Measurements from ENCODE around the gene ADISSP. TPM values are rescaled to one million over a fixed set of nuclear protein-coding genes. Genes with fewer than 3 reads are reported as not detected.

Gene ADISSP
- polyA plus RNA-seq, 3 donors = 59.6 to 78.5 (median 68.5) TPM

DNA sequence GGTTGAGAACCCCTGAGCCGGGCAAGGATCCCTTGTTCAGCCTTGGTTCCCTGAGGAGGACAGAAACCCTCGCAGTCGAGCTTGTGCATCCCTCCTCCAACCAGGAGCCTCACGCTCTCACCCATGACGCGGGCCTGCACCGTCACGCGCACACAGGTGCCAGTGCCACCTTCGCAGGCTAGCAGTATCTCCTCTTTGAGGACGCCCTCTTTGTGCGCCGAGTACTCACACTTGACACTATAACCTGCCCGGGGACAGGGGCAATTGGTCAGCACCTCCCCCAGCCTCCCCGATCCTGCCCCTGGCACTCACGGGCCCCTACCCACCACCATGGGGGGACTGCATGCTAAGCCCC lies 13.3 kb downstream of the ADISSP start:
- WGBS (ENCODE audit: insufficient coverage) = 97% methylated on average over 16 of the region's 16 CpGs
- peaks cover 0 to 4% (median 0%) of the 10 kb centered on the region in 3 donors for H3K27me3 Mint-ChIP-seq (ENCODE audit: low read depth in 3 of 3)
- H3K27ac Mint-ChIP-seq = peak overlapping the region in 3 of 7 donors; percentile 32 to 75 (median 50)

DNA sequence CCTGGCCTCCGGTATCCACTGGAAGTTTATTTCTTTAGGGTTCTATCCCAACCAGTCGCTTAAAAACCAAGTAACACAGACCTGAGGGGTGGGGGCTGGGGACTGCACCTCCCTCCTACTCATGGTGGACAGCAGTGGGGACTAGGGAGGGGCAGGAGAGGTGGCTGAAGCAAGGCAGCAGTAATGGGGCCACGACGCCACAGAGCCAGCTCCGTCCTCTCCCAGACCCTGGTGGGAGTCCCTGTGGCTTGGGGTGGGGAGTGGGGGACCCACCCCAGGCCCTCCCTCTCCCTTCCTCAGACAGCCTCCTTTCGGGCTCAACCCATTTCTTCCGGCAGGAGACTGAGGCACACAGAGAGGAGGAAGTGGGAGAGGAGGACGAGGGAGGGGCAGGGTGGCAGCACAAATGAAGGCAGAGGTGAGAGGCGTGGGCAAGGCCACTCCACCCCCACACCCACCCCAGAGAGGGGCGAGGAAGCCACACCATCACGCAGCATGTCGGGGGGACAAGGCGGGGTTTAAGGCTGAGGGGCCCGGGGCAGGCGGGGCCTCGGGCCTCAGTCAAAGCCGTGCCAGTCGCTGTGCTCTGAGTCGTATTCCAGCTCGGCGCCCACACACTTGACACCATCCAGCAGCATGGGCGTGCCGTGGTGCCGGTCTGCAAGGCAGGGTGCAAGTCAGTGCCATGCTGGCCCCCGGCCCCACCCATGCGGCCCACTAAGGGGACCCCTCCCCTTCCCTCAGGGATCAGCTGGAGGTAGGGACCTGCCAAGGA lies 13.9 kb downstream of the ADISSP start:
- Histone ChIP-seq H4K20me1 (ENCODE audit: insufficient read depth, low read length) (peaks cover 39% of the 10 kb centered on the region), H3K27ac (ENCODE audit: low read depth in 1 of 2, low read length in 2 of 2) (no peak overlapping the region), H3K4me1 (ENCODE audit: control insufficient read depth in 1 of 2, insufficient read depth in 2 of 2, low read length in 2 of 2) (peaks cover 24 to 48% of the 10 kb centered on the region in 2 donors), H3K79me2 (ENCODE audit: insufficient read depth, low read length) (peaks cover 31% of the 10 kb centered on the region), H3K9ac (ENCODE audit: insufficient read depth, low read length, poor library complexity, severe bottlenecking) (no peak overlapping the region), H3K27me3 (ENCODE audit: control insufficient read depth in 2 of 2, insufficient read depth in 2 of 2, low read length in 2 of 2) (no peaks in the 10 kb centered on the region), H3K4me2 (replicated peaks; ENCODE audit: extremely low read depth, low read length, poor library complexity, severe bottlenecking) (no peak overlapping the region), H3K36me3 (replicated peaks in 1 of 2; ENCODE audit: control insufficient read depth in 1 of 2, insufficient read depth in 2 of 2, low read length in 2 of 2) (peaks cover 39 to 62% of the 10 kb centered on the region in 2 donors), H2AFZ (ENCODE audit: insufficient read depth, low read depth, low read length, poor library complexity, severe bottlenecking) (no peak overlapping the region), H3K4me3 (replicated peaks in 1 of 3; ENCODE audit: low read depth in 2 of 3, low read length in 3 of 3) (no peak overlapping the region), H3K9me3 (replicated peaks in 1 of 2; ENCODE audit: control insufficient read depth in 1 of 2, insufficient read depth in 1 of 2, low read length in 2 of 2) (no peaks in the 10 kb centered on the region)
- H3K27me3 Mint-ChIP-seq (ENCODE audit: low read depth in 3 of 3) = peaks cover 0 to 4% (median 2%) of the 10 kb centered on the region in 3 donors
- TF ChIP-seq, protein P1, sequence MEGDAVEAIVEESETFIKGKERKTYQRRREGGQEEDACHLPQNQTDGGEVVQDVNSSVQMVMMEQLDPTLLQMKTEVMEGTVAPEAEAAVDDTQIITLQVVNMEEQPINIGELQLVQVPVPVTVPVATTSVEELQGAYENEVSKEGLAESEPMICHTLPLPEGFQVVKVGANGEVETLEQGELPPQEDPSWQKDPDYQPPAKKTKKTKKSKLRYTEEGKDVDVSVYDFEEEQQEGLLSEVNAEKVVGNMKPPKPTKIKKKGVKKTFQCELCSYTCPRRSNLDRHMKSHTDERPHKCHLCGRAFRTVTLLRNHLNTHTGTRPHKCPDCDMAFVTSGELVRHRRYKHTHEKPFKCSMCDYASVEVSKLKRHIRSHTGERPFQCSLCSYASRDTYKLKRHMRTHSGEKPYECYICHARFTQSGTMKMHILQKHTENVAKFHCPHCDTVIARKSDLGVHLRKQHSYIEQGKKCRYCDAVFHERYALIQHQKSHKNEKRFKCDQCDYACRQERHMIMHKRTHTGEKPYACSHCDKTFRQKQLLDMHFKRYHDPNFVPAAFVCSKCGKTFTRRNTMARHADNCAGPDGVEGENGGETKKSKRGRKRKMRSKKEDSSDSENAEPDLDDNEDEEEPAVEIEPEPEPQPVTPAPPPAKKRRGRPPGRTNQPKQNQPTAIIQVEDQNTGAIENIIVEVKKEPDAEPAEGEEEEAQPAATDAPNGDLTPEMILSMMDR (IDR thresholded peaks at IDR 0.05) = no peak
- peaks cover 35% of the 10 kb centered on the region for H3K4me1 Mint-ChIP-seq
- H3K27ac Mint-ChIP-seq = peak overlapping the region in 3 of 7 donors; percentile 13 to 71 (median 42)
- intact Hi-C loops (cut with micrococcal nuclease) = loop anchor here in 1 of 2 donors (1.0 kb wide), 1 partner anchor 102 kb away; no protein-coding TSS in a partner anchor
- peaks cover 52 to 64% of the 10 kb centered on the region in 2 donors for H3K36me3 Mint-ChIP-seq
- no peak for DNase-seq
- H3K4me3 Mint-ChIP-seq = no peak overlapping the region
- no peaks in the 10 kb centered on the region for H3K9me3 Mint-ChIP-seq
- 90% methylated on average over 17 of the region's 26 CpGs for WGBS (ENCODE audit: insufficient coverage)

More for the DNA sequence above, 13.3 kb downstream of the ADISSP start:
- no peak overlapping the region for H3K9ac ChIP-seq (ENCODE audit: insufficient read depth, low read length, poor library complexity, severe bottlenecking)
- peaks cover 54 to 69% of the 10 kb centered on the region in 2 donors for H3K36me3 Mint-ChIP-seq
- no peak overlapping the region for H3K4me2 ChIP-seq (replicated peaks; ENCODE audit: extremely low read depth, low read length, poor library complexity, severe bottlenecking)
- no peak for DNase-seq
- no peaks in the 10 kb centered on the region for H3K9me3 Mint-ChIP-seq
- H3K36me3 ChIP-seq (replicated peaks in 1 of 2; ENCODE audit: control insufficient read depth in 1 of 2, insufficient read depth in 2 of 2, low read length in 2 of 2) = peaks cover 44 to 68% of the 10 kb centered on the region in 2 donors
- H3K4me1 Mint-ChIP-seq = peaks cover 40% of the 10 kb centered on the region
- H4K20me1 ChIP-seq (ENCODE audit: insufficient read depth, low read length) = peaks cover 45% of the 10 kb centered on the region
- H3K4me1 ChIP-seq (ENCODE audit: control insufficient read depth in 1 of 2, insufficient read depth in 2 of 2, low read length in 2 of 2) = peaks cover 24 to 50% of the 10 kb centered on the region in 2 donors
- H3K27ac ChIP-seq (ENCODE audit: low read depth in 1 of 2, low read length in 2 of 2) = peak overlapping the region in 1 of 2 donors; percentile 48
- no peaks in the 10 kb centered on the region for H3K9me3 ChIP-seq (replicated peaks in 1 of 2; ENCODE audit: control insufficient read depth in 1 of 2, insufficient read depth in 1 of 2, low read length in 2 of 2)
- intact Hi-C loops (cut with micrococcal nuclease) = no loop called here
- no peak overlapping the region for H3K4me3 ChIP-seq (replicated peaks in 1 of 3; ENCODE audit: low read depth in 2 of 3, low read length in 3 of 3)
- TF ChIP-seq, protein P1 (IDR thresholded peaks at IDR 0.05) = no peak
- H3K27me3 ChIP-seq (ENCODE audit: control insufficient read depth in 2 of 2, insufficient read depth in 2 of 2, low read length in 2 of 2) = no peaks in the 10 kb centered on the region
- no peak overlapping the region for H2AFZ ChIP-seq (ENCODE audit: insufficient read depth, low read depth, low read length, poor library complexity, severe bottlenecking)
- H3K79me2 ChIP-seq (ENCODE audit: insufficient read depth, low read length) = peaks cover 37% of the 10 kb centered on the region
- no peak overlapping the region for H3K4me3 Mint-ChIP-seq

All from CD14-positive monocyte (primary cell).